IMR-90 (cell line): Measurements from ENCODE around the gene CLDN15. TPM values are rescaled to one million over a fixed set of nuclear protein-coding genes. Genes with fewer than 3 reads are reported as not detected.
"Not testable (repeated sequence)": the region's sequence is repeated elsewhere in the genome, so short reads cannot be mapped to it uniquely, and the experiment has no call there.

Source experiments
- ATAC-seq: fragments of 200-7000 bp; cut with Tn5 transposase; 2 replicates; pipeline ENCODE4 v1.9.1; 2020; ENCODE audit warnings: low read depth, mild to moderate bottlenecking, moderate library complexity
- BruUV-seq: library from RNA; stranded (reverse); fragments of 400-500 nt; replicated peaks from 2 replicates; lab custom pipeline; 2021; lab: Mats Ljungman, UMichigan
- CTCF ChIA-PET: fragments of 300-600 bp; formaldehyde crosslinking; extraction: SDS; loops from one replicate; lab custom pipeline; 2021; ENCODE audit warnings: antibody characterized with exemption; lab: Yijun Ruan, JAX
- POLR2A ChIA-PET: fragments of 300-600 bp; sonication (Branson Sonifier 250); formaldehyde crosslinking; loops from one replicate; lab custom pipeline; 2022; ENCODE audit warnings: antibody characterized with exemption; ENCODE audit not compliant: unreplicated experiment; lab: Charles Lee
- DNase-seq: peaks from one replicate; pipeline ENCODE4 v3.0.0; 2013
- H2AFZ ChIP-seq: replicated peaks from 2 replicates; pipeline ENCODE3; 2013; ENCODE audit warnings: low read length, mild to moderate bottlenecking; ENCODE audit not compliant: poor library complexity
- H2AK5ac ChIP-seq: 2 replicates; pipeline ENCODE4 v1.6.1; 2013; ENCODE audit warnings: low read depth, low read length, inconsistent platforms
- H2AK9ac ChIP-seq: replicated peaks from 2 replicates; pipeline ENCODE3; 2013; ENCODE audit warnings: mild to moderate bottlenecking, low read depth, low read length, moderate library complexity; ENCODE audit not compliant: poor library complexity
- H2BK120ac ChIP-seq: 2 replicates; pipeline ENCODE4 v1.6.1; 2013; ENCODE audit warnings: low read depth, low read length, inconsistent platforms
- H2BK15ac ChIP-seq: 3 replicates; pipeline ENCODE4 v1.6.1; 2013; ENCODE audit warnings: low read depth, low read length, inconsistent platforms
- H2BK20ac ChIP-seq: 2 replicates; pipeline ENCODE4 v1.6.1; 2013; ENCODE audit warnings: low read depth, mild to moderate bottlenecking, inconsistent platforms, low read length, moderate library complexity
- H2BK5ac ChIP-seq: 2 replicates; pipeline ENCODE4 v1.6.1; 2013; ENCODE audit warnings: mild to moderate bottlenecking, low read depth, low read length, inconsistent platforms; ENCODE audit not compliant: poor library complexity, severe bottlenecking
- H3K14ac ChIP-seq: replicated peaks from 2 replicates; pipeline ENCODE4 v1.6.1; 2013; ENCODE audit warnings: low read depth, low read length, inconsistent platforms
- H3K18ac ChIP-seq: 2 replicates; pipeline ENCODE4 v1.6.1; 2013; ENCODE audit warnings: low read depth, low read length, control low read depth
- H3K23ac ChIP-seq: 2 replicates; pipeline ENCODE4 v1.6.1; 2013; ENCODE audit warnings: low read depth, low read length, inconsistent platforms
- H3K27ac ChIP-seq: 2 replicates; pipeline ENCODE4 v1.5.1; 2013; ENCODE audit warnings: mild to moderate bottlenecking, control low read depth, low read length; ENCODE audit not compliant: insufficient read depth
- H3K27me3 ChIP-seq: 2 replicates; pipeline ENCODE4 v1.6.1; 2013; ENCODE audit warnings: low read length; ENCODE audit not compliant: control insufficient read depth, insufficient read depth
- H3K36me3 ChIP-seq: 2 replicates; pipeline ENCODE4 v1.6.1; 2013; ENCODE audit warnings: low read length, mixed read lengths; ENCODE audit not compliant: control insufficient read depth, insufficient read depth
- H3K4ac ChIP-seq: 2 replicates; pipeline ENCODE4 v1.6.1; 2013; ENCODE audit warnings: low read depth, low read length, inconsistent platforms
- H3K4me1 ChIP-seq: 2 replicates; pipeline ENCODE4 v1.6.1; 2013; ENCODE audit warnings: low read length, mixed read lengths; ENCODE audit not compliant: control insufficient read depth, insufficient read depth
- H3K4me2 ChIP-seq: 2 replicates; pipeline ENCODE4 v1.6.1; 2013; ENCODE audit warnings: low read depth, mild to moderate bottlenecking, control low read depth, low read length, moderate library complexity
- H3K4me3 ChIP-seq: 2 replicates; pipeline ENCODE4 v1.5.1; 2013; ENCODE audit warnings: low read depth, mild to moderate bottlenecking, control low read depth, low read length, moderate library complexity; ENCODE audit not compliant: insufficient read depth
- H3K56ac ChIP-seq: 2 replicates; pipeline ENCODE4 v1.6.1; 2013; ENCODE audit warnings: low read length, inconsistent platforms; ENCODE audit not compliant: insufficient read depth; ENCODE audit errors: extremely low read depth
- H3K79me1 ChIP-seq, 2 experiments: 2 replicates each; pipeline ENCODE4 v1.6.1; 2013; ENCODE audit warnings: low read length in 2 of 2, inconsistent platforms in 1 of 2, low read depth in 1 of 2
- H3K9ac ChIP-seq: 2 replicates; pipeline ENCODE4 v1.6.1; 2013; ENCODE audit warnings: low read depth, low read length, control low read depth
- H3K9me1 ChIP-seq: 2 replicates; pipeline ENCODE4 v1.6.1; 2013; ENCODE audit warnings: low read length, inconsistent platforms; ENCODE audit not compliant: insufficient read depth
- H3K9me3 ChIP-seq: 2 replicates; pipeline ENCODE4 v1.6.1; 2013; ENCODE audit warnings: low read length; ENCODE audit not compliant: control insufficient read depth, insufficient read depth
- H4K20me1 ChIP-seq: 2 replicates; pipeline ENCODE4 v1.6.1; 2013; ENCODE audit warnings: low read length, inconsistent platforms; ENCODE audit not compliant: insufficient read depth
- H4K5ac ChIP-seq: 2 replicates; pipeline ENCODE4 v1.6.1; 2013; ENCODE audit warnings: mild to moderate bottlenecking, low read depth, low read length, control low read depth
- H4K8ac ChIP-seq, 2 experiments: 2 replicates each; pipeline ENCODE4 v1.6.1; 2013; ENCODE audit warnings: low read depth in 2 of 2, low read length in 2 of 2, control low read depth in 1 of 2, inconsistent platforms in 1 of 2
- H4K91ac ChIP-seq: 2 replicates; pipeline ENCODE4 v1.6.1; 2013; ENCODE audit warnings: low read depth, low read length, inconsistent platforms; ENCODE audit not compliant: insufficient read depth
- WGBS, 2 experiments: methylation state at CpG; one replicate each; pipeline versions ENCODE4 v1.1.5 to v1.1.7; 2013; ENCODE audit warnings: missing lambda C conversion rate in 2 of 2; ENCODE audit not compliant: insufficient read length in 1 of 2; ENCODE audit errors: extremely low coverage in 2 of 2; 5-methylcytosine and 5-hydroxymethylcytosine counted together
- dilution Hi-C: fragments of 300-500 bp; cut with HindIII; formaldehyde crosslinking; loops from one replicate; pipeline ENCODE4 v1.14.3; 2018; ENCODE audit warnings: low sequenced_read_pairs; ENCODE audit not compliant: unreplicated experiment
- in situ Hi-C: fragments of 300-500 bp; cut with MboI; formaldehyde crosslinking; loops from 3 replicates; pipeline ENCODE4 v1.14.3; 2019; ENCODE audit warnings: low sequenced_read_pairs, inconsistent platforms, mixed read lengths
- intact Hi-C: fragments of 100-400 bp; cut with micrococcal nuclease; formaldehyde crosslinking; loops from 2 replicates; pipeline ENCODE4 v1.10.0; 2022
- polyA plus RNA-seq, 3 experiments: library from polyadenylated mRNA; depleted of rRNA; stranded (reverse); fragments of >200 nt; gene quantifications; 2 replicates each; pipeline ENCODE4 v1.2.3, GENCODE V29; 2012; ENCODE audit warnings: low replicate concordance in 1 of 3
- total RNA-seq: library from RNA; depleted of rRNA; stranded (reverse); fragments of >200 nt; gene quantifications from 2 replicates; pipeline ENCODE4 v1.2.3, GENCODE V29; 2012

Gene CLDN15
- total and polyA plus RNA-seq, 2 of the 4 experiments (the other 2 are of a cell fraction): 0.72 to 5.4 TPM

GRCh38 chr7:101203740-101204738, 33.6 kb downstream of the CLDN15 start:
- H4K8ac ChIP-seq, DNase-seq, H3K9me1 ChIP-seq, in situ Hi-C loops, H3K14ac ChIP-seq, H2BK120ac ChIP-seq, H4K91ac ChIP-seq, H3K23ac ChIP-seq, H4K20me1 ChIP-seq, H3K4me3 ChIP-seq, H2AK9ac ChIP-seq, H2BK20ac ChIP-seq, CTCF ChIA-PET, BruUV-seq, intact Hi-C loops, dilution Hi-C loops, H3K4me1 ChIP-seq, H2BK5ac ChIP-seq, H3K18ac ChIP-seq, H3K79me1 ChIP-seq, H3K27ac ChIP-seq, H4K5ac ChIP-seq, H2AFZ ChIP-seq, H2BK15ac ChIP-seq, H3K4ac ChIP-seq, H3K56ac ChIP-seq, H3K9me3 ChIP-seq, H3K9ac ChIP-seq, ATAC-seq, H2AK5ac ChIP-seq, H3K4me2 ChIP-seq: not testable (repeated sequence)
- POLR2A ChIA-PET: interaction anchor here (0.5 kb wide), 1 partner anchor 313 kb away, joined by 3 read pairs; no protein-coding TSS in a partner anchor
- peaks cover 20% of the 10 kb centered on the region for H3K36me3 ChIP-seq
- 64% methylated on average over 5 of the region's 22 CpGs; no CpG with 5 or more reads in 1 of the 2 experiments for WGBS, 2 experiments
- peaks cover 37% of the 10 kb centered on the region for H3K27me3 ChIP-seq
